Measurements from ENCODE around the gene GALNT2. TPM values are rescaled to one million over a fixed set of nuclear protein-coding genes. Genes with fewer than 3 reads are reported as not detected.

The GALNT2 gene
- total and polyA plus RNA-seq, 9 of the 15 experiments (the other 6 are each of a cell fraction or from before 2014, with no cell fraction given): 1.6 to 106 (median 51.9) TPM

DNA sequence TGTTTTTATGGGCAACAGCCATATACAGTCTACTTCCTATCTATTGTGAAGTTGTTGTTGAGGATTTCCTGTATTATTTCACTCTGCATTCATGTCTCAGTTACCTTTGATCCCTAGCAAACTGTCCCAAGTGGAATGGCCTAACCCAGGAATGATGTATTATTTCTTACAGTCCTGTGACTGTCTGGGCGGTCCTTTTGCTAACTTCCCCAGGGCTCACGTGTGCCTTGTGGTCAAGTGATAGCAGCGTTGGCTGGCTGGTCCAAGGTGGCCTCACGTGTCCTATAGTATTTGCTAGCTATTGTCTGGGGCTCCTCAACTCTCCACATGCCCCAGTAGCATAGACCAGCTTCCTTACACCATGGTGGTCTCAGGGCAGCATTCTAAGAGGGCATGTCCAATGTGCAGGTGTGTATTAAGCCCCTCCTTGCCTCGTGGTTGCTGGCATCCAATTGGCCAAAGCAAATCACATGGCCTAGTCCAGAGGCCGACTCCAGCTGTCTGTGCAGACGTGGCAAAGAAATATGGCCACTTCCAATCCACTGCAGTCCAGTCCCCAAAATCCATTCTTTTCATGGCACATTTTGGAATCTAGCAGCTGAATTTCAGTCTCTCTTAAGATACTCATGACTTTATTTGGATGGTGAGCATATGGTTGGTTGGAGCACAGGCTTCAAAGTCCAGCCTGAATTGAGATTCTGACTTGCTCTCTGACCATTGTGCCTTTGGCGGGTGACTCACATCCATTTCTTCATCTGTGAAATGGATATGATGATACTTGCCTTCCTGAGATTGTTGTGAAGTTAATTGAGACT is 94.1 kb downstream of the GALNT2 start (continued):
- peak; percentile 50; the same call in 1 of the 2 replicates for TF ChIP-seq ZNF584 (CRISPR knock-in tag; IDR thresholded peaks at IDR 0.05; ENCODE audit: low read depth)
- peak in 1 of 2 experiments; percentile 20; a peak in 1 of 4 replicates for TF ChIP-seq RAD21 (CRISPR knock-in tag; conservative IDR thresholded peaks at IDR 0.05 in 1 of 2, IDR thresholded peaks at IDR 0.05 in 1 of 2)
- TF ChIP-seq, protein P1, sequence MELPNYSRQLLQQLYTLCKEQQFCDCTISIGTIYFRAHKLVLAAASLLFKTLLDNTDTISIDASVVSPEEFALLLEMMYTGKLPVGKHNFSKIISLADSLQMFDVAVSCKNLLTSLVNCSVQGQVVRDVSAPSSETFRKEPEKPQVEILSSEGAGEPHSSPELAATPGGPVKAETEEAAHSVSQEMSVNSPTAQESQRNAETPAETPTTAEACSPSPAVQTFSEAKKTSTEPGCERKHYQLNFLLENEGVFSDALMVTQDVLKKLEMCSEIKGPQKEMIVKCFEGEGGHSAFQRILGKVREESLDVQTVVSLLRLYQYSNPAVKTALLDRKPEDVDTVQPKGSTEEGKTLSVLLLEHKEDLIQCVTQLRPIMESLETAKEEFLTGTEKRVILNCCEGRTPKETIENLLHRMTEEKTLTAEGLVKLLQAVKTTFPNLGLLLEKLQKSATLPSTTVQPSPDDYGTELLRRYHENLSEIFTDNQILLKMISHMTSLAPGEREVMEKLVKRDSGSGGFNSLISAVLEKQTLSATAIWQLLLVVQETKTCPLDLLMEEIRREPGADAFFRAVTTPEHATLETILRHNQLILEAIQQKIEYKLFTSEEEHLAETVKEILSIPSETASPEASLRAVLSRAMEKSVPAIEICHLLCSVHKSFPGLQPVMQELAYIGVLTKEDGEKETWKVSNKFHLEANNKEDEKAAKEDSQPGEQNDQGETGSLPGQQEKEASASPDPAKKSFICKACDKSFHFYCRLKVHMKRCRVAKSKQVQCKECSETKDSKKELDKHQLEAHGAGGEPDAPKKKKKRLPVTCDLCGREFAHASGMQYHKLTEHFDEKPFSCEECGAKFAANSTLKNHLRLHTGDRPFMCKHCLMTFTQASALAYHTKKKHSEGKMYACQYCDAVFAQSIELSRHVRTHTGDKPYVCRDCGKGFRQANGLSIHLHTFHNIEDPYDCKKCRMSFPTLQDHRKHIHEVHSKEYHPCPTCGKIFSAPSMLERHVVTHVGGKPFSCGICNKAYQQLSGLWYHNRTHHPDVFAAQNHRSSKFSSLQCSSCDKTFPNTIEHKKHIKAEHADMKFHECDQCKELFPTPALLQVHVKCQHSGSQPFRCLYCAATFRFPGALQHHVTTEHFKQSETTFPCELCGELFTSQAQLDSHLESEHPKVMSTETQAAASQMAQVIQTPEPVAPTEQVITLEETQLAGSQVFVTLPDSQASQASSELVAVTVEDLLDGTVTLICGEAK (IDR thresholded peaks at IDR 0.05): no peak
- TF ChIP-seq, protein P1 (CRISPR knock-in tag; IDR thresholded peaks at IDR 0.05): 0 out of 2 replicates have a peak, but pooled peaks have one; percentile 21
- no peak for TF ChIP-seq KLF6 (CRISPR knock-in tag; IDR thresholded peaks at IDR 0.05; ENCODE audit: borderline replicate concordance)
- no peak for TF ChIP-seq JUND (IDR thresholded peaks at IDR 0.05; ENCODE audit: borderline replicate concordance, low read depth, low read length)
- peak; percentile 67; the same call in 2 of the 3 replicates for TF ChIP-seq JUND (tag; IDR thresholded peaks at IDR 0.05; ENCODE audit: borderline replicate concordance, low read depth, low read length)
- TF ChIP-seq PCBP2 (IDR thresholded peaks at IDR 0.05; ENCODE audit: low read depth, low read length, poor library complexity, severe bottlenecking): no peak
- TF ChIP-seq NFE2 (IDR thresholded peaks at IDR 0.05; ENCODE audit: low read depth): no peak
- no peak for TF ChIP-seq ZNF384 (IDR thresholded peaks at IDR 0.05; ENCODE audit: low read depth, low read length)
- no peak for TF ChIP-seq TCFL5 (CRISPR knock-in tag; conservative IDR thresholded peaks at IDR 0.05)
- TF ChIP-seq TARDBP (IDR thresholded peaks at IDR 0.05): no peak
- no peak for TF ChIP-seq ETV5 (CRISPR knock-in tag; IDR thresholded peaks at IDR 0.05; ENCODE audit: low read depth)
- no peak for TF ChIP-seq NCOA1 (IDR thresholded peaks at IDR 0.05; ENCODE audit: low read depth)
- no peak for TF ChIP-seq ZZZ3 (IDR thresholded peaks at IDR 0.05)
- TF ChIP-seq ZFPM2 (CRISPR knock-in tag; IDR thresholded peaks at IDR 0.05): no peak
- TF ChIP-seq ZNF644 (tag; IDR thresholded peaks at IDR 0.05; ENCODE audit: low read depth): no peak; the same call in 1 of the 2 replicates
- TF ChIP-seq MEF2A (IDR thresholded peaks at IDR 0.05; ENCODE audit: control insufficient read depth, low read depth, low read length): no peak
- TF ChIP-seq GTF2F1 (IDR thresholded peaks at IDR 0.05; ENCODE audit: low read depth, low read length): no peak
- TF ChIP-seq EWSR1 (IDR thresholded peaks at IDR 0.05; ENCODE audit: borderline replicate concordance, low read depth, partially characterized antibody): no peak

Data from K562 (cell line).